Spinal cord (tissue), 10 donors: ENCODE data around the gene NBEA. TPM values are rescaled to one million over a fixed set of nuclear protein-coding genes. Genes with fewer than 3 reads are reported as not detected.
"Not testable (repeated sequence)": the region's sequence is repeated elsewhere in the genome, so short reads cannot be mapped to it uniquely, and the experiment has no call there.

Source experiments
- DNase-seq, 6 donors: peaks; one replicate each; pipeline versions ENCODE4 v3.0.0 to v3.0.0-alpha.2; 2013 to 2015; ENCODE audit warnings: low spot score in 6 of 6, low read depth in 4 of 6
- H3K27ac ChIP-seq: one replicate; pipeline ENCODE4 v1.5.1; 2013; ENCODE audit warnings: low read depth, low read length, control low read depth
- H3K27me3 ChIP-seq: one replicate; pipeline ENCODE4 v1.6.1; 2013; ENCODE audit warnings: low read length; ENCODE audit not compliant: control insufficient read depth, insufficient read depth
- H3K36me3 ChIP-seq: one replicate; pipeline ENCODE4 v1.6.1; 2013; ENCODE audit warnings: low read length; ENCODE audit not compliant: control insufficient read depth, insufficient read depth
- H3K4me1 ChIP-seq: one replicate; pipeline ENCODE4 v1.6.1; 2013; ENCODE audit warnings: low read length; ENCODE audit not compliant: control insufficient read depth, insufficient read depth
- H3K4me3 ChIP-seq: one replicate; pipeline ENCODE4 v1.5.1; 2013; ENCODE audit warnings: low read depth, low read length, control low read depth
- H3K9me3 ChIP-seq: one replicate; pipeline ENCODE4 v1.6.1; 2013; ENCODE audit warnings: low read length; ENCODE audit not compliant: control insufficient read depth, insufficient read depth
- WGBS: methylation state at CpG from one replicate; pipeline ENCODE4 v1.1.5; 2013; ENCODE audit warnings: missing lambda C conversion rate; ENCODE audit not compliant: insufficient coverage; 5-methylcytosine and 5-hydroxymethylcytosine counted together
- polyA plus RNA-seq, 2 donors: library from polyadenylated mRNA; unstranded; fragments of 120-200 nt; gene quantifications; one replicate each; pipeline ENCODE4 v1.2.1, GENCODE V29; 2013; ENCODE audit not compliant: insufficient read length in 2 of 2
- total RNA-seq, 2 donors: library from RNA; depleted of rRNA in 1 of 2; stranded (reverse); fragments of 120-200 nt in 1 of 2; fragments of >200 nt in 1 of 2; gene quantifications; one replicate each; pipeline versions ENCODE4 v1.2.3 to v1.2.4, GENCODE V29; 2013 to 2014
- donor health status: healthy.

NBEA gene
- total and polyA plus RNA-seq, 4 donors, result 39.1 to 136 (median 72.8) TPM

GRCh38 chr13:35365883-35366282, 423.8 kb downstream of the NBEA start:
- no CpG with 5 or more reads among the region's 1 CpG for WGBS
- Histone ChIP-seq H3K4me3 (no peak overlapping the region), H3K36me3 (no peaks in the 10 kb centered on the region), H3K27ac (no peak overlapping the region), H3K9me3 (peaks cover 9% of the 10 kb centered on the region), H3K4me1 (no peaks in the 10 kb centered on the region), H3K27me3 (no peaks in the 10 kb centered on the region)
- peak in 1 of 6 donors; percentile 64 for DNase-seq

GRCh38 chr13:35367586-35367985, 425.5 kb downstream of the NBEA start:
- Histone ChIP-seq H3K9me3 (peaks cover 9% of the 10 kb centered on the region), H3K27ac (no peak overlapping the region), H3K27me3 (no peaks in the 10 kb centered on the region), H3K4me3 (no peak overlapping the region), H3K4me1 (no peaks in the 10 kb centered on the region), H3K36me3 (no peaks in the 10 kb centered on the region)
- no peak for DNase-seq
- no CpG with 5 or more reads among the region's 2 CpGs for WGBS

- no peak for DNase-seq
- Histone ChIP-seq H3K36me3 (no peaks in the 10 kb centered on the region), H3K4me1 (no peaks in the 10 kb centered on the region), H3K4me3 (no peak overlapping the region), H3K27ac (no peak overlapping the region), H3K9me3 (no peaks in the 10 kb centered on the region), H3K27me3 (no peaks in the 10 kb centered on the region)
These were observed 436.9 kb downstream of the NBEA start for GRCh38 chr13:35378939-35379338.

- H3K27ac ChIP-seq, result no peak overlapping the region
These were observed 437.6 kb downstream of the NBEA start for GRCh38 chr13:35379663-35380062.

GRCh38 chr13:35387682-35388250, 445.7 kb downstream of the NBEA start:
- Histone ChIP-seq H3K27me3 (no peaks in the 10 kb centered on the region), H3K27ac (no peak overlapping the region), H3K9me3 (no peaks in the 10 kb centered on the region), H3K4me3 (no peak overlapping the region), H3K36me3 (no peaks in the 10 kb centered on the region), H3K4me1 (no peaks in the 10 kb centered on the region)
- 67% methylated on average over 1 of the region's 6 CpGs for WGBS
- peak in 1 of 6 donors; percentile 79 for DNase-seq

More at GRCh38 chr13:35379663-35380062, 437.6 kb downstream of the NBEA start:
- Histone ChIP-seq H3K36me3 (no peaks in the 10 kb centered on the region), H3K9me3 (no peaks in the 10 kb centered on the region), H3K4me1 (no peaks in the 10 kb centered on the region), H3K27me3 (no peaks in the 10 kb centered on the region), H3K4me3 (no peak overlapping the region)
- no peak for DNase-seq

GRCh38 chr13:35388441-35389355, 446.6 kb downstream of the NBEA start:
- no peaks in the 10 kb centered on the region for H3K36me3 ChIP-seq
- no peak overlapping the region for H3K4me3 ChIP-seq
- no peaks in the 10 kb centered on the region for H3K27me3 ChIP-seq
- WGBS, result no CpG with 5 or more reads among the region's 5 CpGs
- no peak overlapping the region for H3K27ac ChIP-seq
- peak in 2 of 6 donors; percentile 10 to 62 for DNase-seq
- H3K4me1 ChIP-seq, result no peaks in the 10 kb centered on the region
- no peaks in the 10 kb centered on the region for H3K9me3 ChIP-seq

GRCh38 chr13:35389535-35389934, 447.5 kb downstream of the NBEA start:
- Histone ChIP-seq H3K27ac (no peak overlapping the region), H3K4me3 (no peak overlapping the region), H3K9me3 (no peaks in the 10 kb centered on the region), H3K4me1 (no peaks in the 10 kb centered on the region), H3K36me3 (no peaks in the 10 kb centered on the region), H3K27me3 (no peaks in the 10 kb centered on the region)
- peak in 1 of 6 donors; percentile 72 for DNase-seq

- no peak overlapping the region for H3K27ac ChIP-seq
- H3K4me3 ChIP-seq, result no peak overlapping the region
- no peaks in the 10 kb centered on the region for H3K36me3 ChIP-seq
- no peaks in the 10 kb centered on the region for H3K9me3 ChIP-seq
- H3K4me1 ChIP-seq, result no peaks in the 10 kb centered on the region
- 100% methylated on average over 1 of the region's 2 CpGs for WGBS
- no peaks in the 10 kb centered on the region for H3K27me3 ChIP-seq
- DNase-seq, result no peak
These were observed 450.7 kb downstream of the NBEA start for GRCh38 chr13:35392768-35393167.

- Histone ChIP-seq H3K9me3 (peaks cover 7% of the 10 kb centered on the region), H3K4me1 (no peaks in the 10 kb centered on the region), H3K4me3 (no peak overlapping the region), H3K36me3 (no peaks in the 10 kb centered on the region), H3K27ac (no peak overlapping the region), H3K27me3 (no peaks in the 10 kb centered on the region)
- no CpG with 5 or more reads among the region's 2 CpGs for WGBS
- DNase-seq, result no peak
These were observed 451.8 kb downstream of the NBEA start for GRCh38 chr13:35393886-35394285.

- H3K27ac ChIP-seq, H3K4me1 ChIP-seq, H3K9me3 ChIP-seq, H3K4me3 ChIP-seq, H3K27me3 ChIP-seq, H3K36me3 ChIP-seq, DNase-seq: not testable (repeated sequence)
- WGBS, result 100% methylated on average over 1 of the region's 2 CpGs
These were observed 466.2 kb downstream of the NBEA start for GRCh38 chr13:35408285-35408684.
